ENCODE measurements around the gene RAMP2.

DNA sequence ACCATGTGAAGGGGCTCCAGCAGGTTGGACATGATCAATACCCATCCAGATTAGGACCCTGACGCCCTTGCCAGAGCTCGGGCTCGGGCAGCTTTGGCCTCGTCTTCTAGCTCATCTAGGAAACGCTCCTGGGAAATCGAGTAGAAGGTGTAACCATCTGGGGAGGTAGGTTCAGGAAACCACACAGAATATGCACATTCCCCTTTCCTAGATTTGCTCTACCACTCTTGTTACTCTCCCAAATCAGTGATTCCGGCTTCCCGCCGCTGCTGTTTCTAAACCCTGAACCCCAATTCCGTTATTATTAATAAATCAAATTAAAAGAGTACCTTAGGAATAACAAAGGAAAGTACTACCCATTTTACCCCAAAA lies 37.0 kb downstream of the RAMP2 start:
- TF ChIP-seq ZNF274 (IDR thresholded peaks at IDR 0.05; ENCODE audit: low read depth, low read length): no peak
- TF ChIP-seq YY1 (IDR thresholded peaks at IDR 0.05; ENCODE audit: insufficient read depth, insufficient read length): no peak

Measured in NT2/D1 (cell line).